ENCODE results near the gene DCN. TPM values are rescaled to one million over a fixed set of nuclear protein-coding genes. Genes with fewer than 3 reads are reported as not detected.

DCN gene
- total RNA-seq, 2 donors from 2014 or later = not detected

DNA sequence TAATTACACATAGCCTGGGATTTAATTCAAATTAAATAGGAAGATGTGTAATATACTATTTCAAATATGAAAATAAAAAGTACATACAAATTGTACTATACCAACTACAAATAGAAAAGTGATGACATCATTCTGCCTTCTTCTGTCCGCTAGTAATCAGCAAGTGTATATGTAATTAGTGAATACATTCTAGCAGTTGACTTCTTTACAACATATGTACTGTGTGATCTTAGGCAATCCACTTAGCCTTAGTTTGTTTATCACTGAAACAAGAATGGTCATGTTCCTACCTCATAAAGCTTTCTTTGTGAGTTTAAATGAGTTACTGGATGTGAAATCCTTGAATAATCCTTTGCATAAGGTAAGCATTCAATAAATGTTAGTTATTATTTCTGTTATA lies 63.5 kb downstream of the DCN start:
- no peak for ATAC-seq
- Mint-ChIP-seq H3K4me1 (no peaks in the 10 kb centered on the region), H3K27ac (no peak overlapping the region)

DNA sequence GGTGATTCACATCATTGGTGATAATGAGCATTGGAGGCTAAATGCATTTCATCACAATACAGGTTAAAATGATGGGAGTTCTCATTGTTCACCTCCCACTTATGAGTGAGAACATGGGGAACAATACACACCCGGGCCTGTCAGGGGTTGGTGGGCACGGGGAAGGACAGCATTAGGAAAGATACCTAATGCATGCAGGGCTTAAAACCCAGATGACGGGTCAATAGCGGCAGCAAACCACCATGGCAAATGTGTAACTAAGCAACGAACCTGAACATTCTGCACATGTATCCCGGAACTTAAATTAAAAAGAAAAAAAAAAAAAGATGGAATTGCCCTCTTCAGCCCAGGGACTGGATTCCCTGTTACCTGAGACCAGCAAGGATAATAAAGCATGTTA lies 69.0 kb downstream of the DCN start:
- H3K27ac Mint-ChIP-seq = no peak overlapping the region
- H3K4me3 Mint-ChIP-seq = no peak overlapping the region
- H3K4me1 Mint-ChIP-seq = no peaks in the 10 kb centered on the region
- DNase-seq (no peak), ATAC-seq (no peak)
- H3K27me3 Mint-ChIP-seq = no peaks in the 10 kb centered on the region
- no peaks in the 10 kb centered on the region for H3K36me3 Mint-ChIP-seq (ENCODE audit: low read depth)
- no peaks in the 10 kb centered on the region for H3K9me3 ChIP-seq (ENCODE audit: control insufficient read depth, low read length, poor library complexity, severe bottlenecking)

More for the DNA sequence above, 63.5 kb downstream of the DCN start:
- H3K4me3 Mint-ChIP-seq = no peak overlapping the region
- no peaks in the 10 kb centered on the region for H3K27me3 Mint-ChIP-seq
- DNase-seq = no peak
- H3K36me3 Mint-ChIP-seq (ENCODE audit: low read depth) = no peaks in the 10 kb centered on the region
- no peaks in the 10 kb centered on the region for H3K9me3 ChIP-seq (ENCODE audit: control insufficient read depth, low read length, poor library complexity, severe bottlenecking)

DNA sequence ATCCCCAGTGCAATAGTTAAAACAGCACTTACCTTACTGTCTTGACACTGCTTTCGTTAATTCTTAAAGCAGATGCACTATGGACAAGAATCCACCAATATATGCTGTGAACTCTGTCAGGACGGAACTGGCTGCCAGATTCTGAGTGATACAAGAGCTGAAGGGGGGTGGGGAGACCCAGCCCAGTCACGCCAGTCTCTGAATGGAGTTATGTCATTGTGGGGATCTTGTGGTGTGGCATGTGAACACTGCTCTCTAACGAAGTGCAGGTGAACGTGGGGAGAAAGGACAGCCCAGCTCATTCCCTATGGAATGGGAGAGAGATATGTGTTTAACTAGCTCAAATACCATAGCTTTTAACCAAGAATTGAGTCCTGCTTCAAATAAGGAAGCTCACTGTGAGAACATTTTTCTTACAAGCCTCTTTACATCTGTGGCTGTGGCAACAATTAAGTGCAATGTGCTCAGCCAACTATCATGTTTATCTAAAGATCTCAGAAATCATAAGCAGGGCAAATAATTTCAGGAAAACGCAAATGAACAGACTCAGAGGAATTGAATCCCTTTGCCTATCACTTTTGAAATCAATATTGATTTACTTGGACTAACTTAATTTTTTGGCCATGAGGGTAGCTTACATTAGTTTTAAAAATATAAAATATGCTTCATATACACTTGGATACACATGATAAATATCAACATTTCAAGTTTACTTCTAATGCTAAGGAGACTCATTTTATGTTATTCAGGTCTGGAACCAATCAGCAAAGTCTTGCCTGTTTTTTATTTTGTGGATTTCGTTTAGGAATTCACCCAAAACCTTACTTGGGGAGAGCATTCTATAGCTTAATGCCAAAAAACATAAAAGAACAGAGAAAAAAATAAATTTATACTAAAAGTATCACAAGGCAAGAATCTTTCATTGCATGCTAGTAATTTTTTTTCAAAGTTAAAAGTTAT lies 71.0 kb downstream of the DCN start, which contains the start of gene LUM:
Gene LUM (minus strand): TSS at position 129 of the 960 bp plus-strand sequence. CDS start 2,515 bp downstream, outside the sequence.
- no peaks in the 10 kb centered on the region for H3K9me3 ChIP-seq (ENCODE audit: control insufficient read depth, low read length, poor library complexity, severe bottlenecking)
- Mint-ChIP-seq H3K4me1 (no peaks in the 10 kb centered on the region), H3K27ac (no peak within 1 kb of the TSS), H3K4me3 (no peak within 1 kb of the TSS), H3K27me3 (peaks cover 11% of the 10 kb centered on the region), H3K36me3 (ENCODE audit: low read depth) (no peaks in the 10 kb centered on the region)
- ATAC-seq (no peak), DNase-seq (no peak)

DNA sequence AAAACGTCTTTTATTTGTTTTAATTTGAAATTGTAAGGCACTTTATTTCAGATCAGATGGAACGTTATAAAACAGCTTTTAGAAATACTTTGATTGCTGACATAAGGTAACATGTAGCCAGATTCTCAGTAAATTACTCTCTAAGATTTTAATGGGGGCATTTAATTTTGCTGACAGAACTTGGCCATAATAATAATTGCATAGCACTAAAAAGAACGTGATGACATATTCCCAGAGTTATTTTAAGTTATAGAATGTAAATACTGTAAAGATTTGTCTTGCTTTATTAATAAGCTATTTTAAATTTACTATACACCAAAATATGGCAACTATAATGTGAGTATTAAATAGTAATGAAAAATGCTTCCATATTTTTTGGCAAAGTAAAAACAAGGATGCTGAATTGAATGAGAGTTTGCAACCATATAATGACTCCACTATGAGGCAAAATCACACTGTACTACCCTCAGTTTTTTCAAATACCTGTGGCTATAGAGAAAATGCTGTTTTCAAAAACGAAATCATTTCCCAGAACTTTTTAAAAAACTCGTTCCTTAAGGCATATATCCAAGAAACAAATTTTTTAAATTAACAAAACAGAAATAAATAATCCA lies 72.2 kb downstream of the DCN start:
- ATAC-seq (no peak), DNase-seq (no peak)
- Mint-ChIP-seq H3K4me1 (no peaks in the 10 kb centered on the region), H3K36me3 (ENCODE audit: low read depth) (no peaks in the 10 kb centered on the region), H3K4me3 (no peak overlapping the region), H3K27me3 (peaks cover 12% of the 10 kb centered on the region), H3K27ac (no peak overlapping the region)
- H3K9me3 ChIP-seq (ENCODE audit: control insufficient read depth, low read length, poor library complexity, severe bottlenecking) = no peaks in the 10 kb centered on the region

DNA sequence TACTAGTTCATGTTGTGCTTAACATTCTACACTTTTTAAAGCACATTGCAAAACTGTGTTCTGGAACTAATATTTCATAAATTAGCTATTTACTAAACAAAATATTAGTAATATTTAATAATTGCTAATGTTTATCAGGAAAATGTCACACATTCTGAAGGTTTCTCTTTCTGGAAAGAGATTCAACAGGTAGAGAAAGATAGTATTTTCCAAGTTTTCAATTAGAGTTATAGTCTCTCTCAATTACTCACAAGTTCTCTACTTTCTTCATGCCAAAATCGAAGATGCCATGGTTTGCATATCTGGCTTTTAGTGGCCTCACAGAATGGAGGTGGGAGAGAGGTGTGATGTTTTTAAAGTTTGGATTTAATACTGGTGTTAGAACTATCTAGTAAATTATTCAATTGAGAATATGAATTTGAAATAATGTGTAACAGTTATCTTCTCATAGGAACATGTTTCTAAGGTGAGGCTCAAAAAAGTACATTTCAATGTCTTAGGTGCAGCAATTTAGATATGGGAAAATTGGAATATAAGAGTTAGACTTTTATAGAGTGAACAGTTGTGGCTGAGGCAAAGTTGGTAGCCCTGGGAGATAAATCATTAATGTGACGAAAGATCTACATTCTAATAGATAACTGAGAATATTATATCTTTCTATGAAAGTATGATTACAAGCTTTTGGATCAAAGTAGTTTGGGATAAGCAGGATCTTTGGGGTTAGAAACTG lies 72.9 kb downstream of the DCN start:
- Mint-ChIP-seq H3K36me3 (ENCODE audit: low read depth) (no peaks in the 10 kb centered on the region), H3K4me1 (no peaks in the 10 kb centered on the region), H3K4me3 (no peak overlapping the region), H3K27ac (no peak overlapping the region), H3K27me3 (peaks cover 12% of the 10 kb centered on the region)
- ATAC-seq (no peak), DNase-seq (no peak)
- no peaks in the 10 kb centered on the region for H3K9me3 ChIP-seq (ENCODE audit: control insufficient read depth, low read length, poor library complexity, severe bottlenecking)

- Mint-ChIP-seq H3K4me1 (no peaks in the 10 kb centered on the region), H3K27me3 (peaks cover 12% of the 10 kb centered on the region), H3K36me3 (ENCODE audit: low read depth) (no peaks in the 10 kb centered on the region), H3K27ac (no peak overlapping the region), H3K4me3 (no peak overlapping the region)
- DNase-seq (peak in 1 of 3 donors; percentile 9), ATAC-seq (peak; percentile 40)
- H3K9me3 ChIP-seq (ENCODE audit: control insufficient read depth, low read length, poor library complexity, severe bottlenecking) = no peaks in the 10 kb centered on the region
These were observed 73.5 kb downstream of the DCN start for GRCh38 chr12:91109148-91109564.

DNA sequence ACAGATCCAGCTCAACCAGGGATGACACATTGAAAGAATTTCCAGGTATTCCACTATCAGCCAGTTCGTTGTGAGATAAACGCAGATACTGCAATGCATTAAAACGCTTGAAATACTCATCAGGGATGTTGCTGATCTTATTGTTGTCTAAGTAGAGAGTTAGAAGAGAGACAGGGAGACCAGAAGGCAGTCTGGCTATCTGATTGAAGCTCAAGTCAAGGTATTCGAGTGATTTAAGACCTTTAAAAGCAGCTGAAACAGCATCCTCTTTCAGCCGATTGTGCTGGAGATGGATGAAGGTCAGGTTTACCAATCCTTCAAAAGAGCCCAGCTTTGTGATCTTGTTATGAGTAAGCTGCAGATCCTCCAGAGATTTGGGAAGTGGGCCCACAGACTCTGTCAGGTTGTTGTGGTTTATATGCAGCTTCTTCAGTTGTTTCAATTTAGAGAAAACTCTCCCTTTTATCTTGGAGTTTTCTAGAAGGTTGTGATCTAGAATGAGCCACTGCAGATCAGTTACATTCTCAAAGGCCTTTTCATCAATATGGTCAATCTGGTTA lies 74.3 kb downstream of the DCN start:
- no peak for DNase-seq
- H3K9me3 ChIP-seq (ENCODE audit: control insufficient read depth, low read length, poor library complexity, severe bottlenecking) = no peaks in the 10 kb centered on the region
- no peak for ATAC-seq
- H3K27ac Mint-ChIP-seq = no peak overlapping the region
- no peaks in the 10 kb centered on the region for H3K36me3 Mint-ChIP-seq (ENCODE audit: low read depth)
- H3K27me3 Mint-ChIP-seq = peaks cover 12% of the 10 kb centered on the region
- no peak overlapping the region for H3K4me3 Mint-ChIP-seq
- no peaks in the 10 kb centered on the region for H3K4me1 Mint-ChIP-seq

DNA sequence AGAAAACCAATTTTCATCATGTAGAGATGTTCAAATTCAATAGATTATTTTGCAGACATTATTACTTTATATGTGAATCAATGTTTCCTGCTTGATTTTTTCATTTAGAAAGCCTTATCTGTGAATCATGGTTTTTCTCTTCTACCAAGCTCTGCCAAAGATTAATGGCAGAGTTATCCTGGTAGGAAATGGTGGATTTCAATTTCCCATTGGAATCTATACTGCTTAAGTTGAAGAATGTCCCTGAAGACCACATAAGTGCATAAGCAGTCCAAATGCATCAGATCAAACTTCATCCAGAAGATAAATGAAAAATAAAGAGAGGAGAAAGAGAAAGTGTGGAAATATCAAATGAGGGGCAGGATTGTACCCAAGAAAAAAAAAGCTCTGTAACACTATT lies 76.3 kb downstream of the DCN start:
- no peaks in the 10 kb centered on the region for H3K4me1 Mint-ChIP-seq
- H3K36me3 Mint-ChIP-seq (ENCODE audit: low read depth) = no peaks in the 10 kb centered on the region
- DNase-seq (no peak), ATAC-seq (no peak)
- peaks cover 12% of the 10 kb centered on the region for H3K27me3 Mint-ChIP-seq
- H3K9me3 ChIP-seq (ENCODE audit: control insufficient read depth, low read length, poor library complexity, severe bottlenecking) = no peaks in the 10 kb centered on the region
- H3K27ac Mint-ChIP-seq = no peak overlapping the region
- no peak overlapping the region for H3K4me3 Mint-ChIP-seq

DNA sequence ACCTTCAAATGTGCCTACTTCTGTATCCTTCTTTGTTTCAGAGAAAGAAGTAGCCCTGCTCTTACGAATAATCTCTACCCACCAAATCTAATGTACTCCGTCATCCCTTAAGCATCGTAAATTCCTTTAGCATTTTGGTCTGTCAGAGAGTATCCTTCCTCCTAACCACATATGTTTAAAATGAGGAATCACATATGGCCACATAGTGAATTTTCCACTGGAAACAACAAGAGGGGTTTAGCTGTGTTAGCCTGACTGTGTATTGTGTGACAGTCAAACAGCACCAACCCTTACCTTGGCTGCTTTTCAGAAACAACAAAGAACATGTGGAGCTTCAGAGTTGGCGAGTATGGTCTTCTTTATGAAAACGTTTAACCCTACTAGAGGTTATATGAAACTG lies 76.8 kb downstream of the DCN start:
- H3K27me3 Mint-ChIP-seq = peaks cover 12% of the 10 kb centered on the region
- H3K27ac Mint-ChIP-seq = no peak overlapping the region
- no peak overlapping the region for H3K4me3 Mint-ChIP-seq
- no peak for DNase-seq
- no peaks in the 10 kb centered on the region for H3K9me3 ChIP-seq (ENCODE audit: control insufficient read depth, low read length, poor library complexity, severe bottlenecking)
- ATAC-seq = no peak
- no peaks in the 10 kb centered on the region for H3K4me1 Mint-ChIP-seq
- H3K36me3 Mint-ChIP-seq (ENCODE audit: low read depth) = no peaks in the 10 kb centered on the region

GRCh38 chr12:91104812-91105466 lies 77.7 kb downstream of the DCN start:
- H3K9me3 ChIP-seq (ENCODE audit: control insufficient read depth, low read length, poor library complexity, severe bottlenecking) = no peaks in the 10 kb centered on the region
- no peak overlapping the region for H3K27ac Mint-ChIP-seq
- no peaks in the 10 kb centered on the region for H3K36me3 Mint-ChIP-seq (ENCODE audit: low read depth)

DNA sequence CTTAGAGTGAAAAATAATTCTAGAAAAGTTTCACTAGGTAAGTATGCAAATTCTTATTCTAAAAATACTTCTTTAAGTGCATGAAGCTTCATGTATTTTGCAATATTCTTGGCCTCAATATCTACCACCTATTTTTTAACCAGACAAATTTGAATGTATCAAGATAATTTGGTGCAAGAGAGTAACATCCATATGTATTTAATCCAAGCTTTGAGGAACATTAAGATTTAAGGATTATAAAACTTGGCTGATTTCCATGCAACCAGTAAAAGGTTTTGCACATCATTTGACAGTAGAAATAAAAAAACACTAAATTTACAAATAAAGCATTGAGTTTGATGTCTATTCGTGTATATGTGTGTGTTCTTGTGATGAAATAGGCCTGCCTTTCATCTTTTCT lies 79.0 kb downstream of the DCN start:
- no peak overlapping the region for H3K27ac Mint-ChIP-seq
- no peaks in the 10 kb centered on the region for H3K36me3 Mint-ChIP-seq (ENCODE audit: low read depth)
- peaks cover 12% of the 10 kb centered on the region for H3K27me3 Mint-ChIP-seq
- H3K4me1 Mint-ChIP-seq = no peaks in the 10 kb centered on the region
- DNase-seq (no peak), ATAC-seq (no peak)
- H3K4me3 Mint-ChIP-seq = no peak overlapping the region
- H3K9me3 ChIP-seq (ENCODE audit: control insufficient read depth, low read length, poor library complexity, severe bottlenecking) = no peaks in the 10 kb centered on the region

More at GRCh38 chr12:91104812-91105466, 77.7 kb downstream of the DCN start:
- Mint-ChIP-seq H3K27me3 (peaks cover 12% of the 10 kb centered on the region), H3K4me1 (no peaks in the 10 kb centered on the region), H3K4me3 (no peak overlapping the region)
- ATAC-seq = no peak
- no peak for DNase-seq

DNA sequence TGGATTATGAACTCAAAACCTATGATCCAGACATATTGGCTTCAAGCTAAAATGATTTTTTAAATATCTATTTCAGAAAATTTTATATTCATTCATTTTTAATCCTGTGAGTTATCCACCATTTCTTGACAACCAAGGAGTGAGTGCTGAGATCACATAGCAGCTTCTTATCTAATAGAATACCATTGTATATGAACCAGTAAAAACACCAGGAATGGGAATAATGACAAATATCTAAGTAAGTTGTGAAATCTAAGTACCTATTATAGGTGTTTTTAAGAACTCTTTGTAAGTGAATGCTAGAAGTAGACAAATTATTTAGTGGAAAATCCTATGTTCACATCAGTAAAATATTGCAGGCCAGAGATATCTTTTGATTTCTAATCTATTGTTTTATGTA lies 79.5 kb downstream of the DCN start:
- ATAC-seq = no peak

More for the DNA sequence above, 79.5 kb downstream of the DCN start:
- no peaks in the 10 kb centered on the region for H3K4me1 Mint-ChIP-seq
- peaks cover 8% of the 10 kb centered on the region for H3K27me3 Mint-ChIP-seq
- no peaks in the 10 kb centered on the region for H3K9me3 ChIP-seq (ENCODE audit: control insufficient read depth, low read length, poor library complexity, severe bottlenecking)
- no peaks in the 10 kb centered on the region for H3K36me3 Mint-ChIP-seq (ENCODE audit: low read depth)
- H3K27ac Mint-ChIP-seq = no peak overlapping the region
- no peak for DNase-seq
- H3K4me3 Mint-ChIP-seq = no peak overlapping the region
